Posterior vena cava (tissue), 2 donors: ENCODE results near the gene ATXN10. TPM values are rescaled to one million over a fixed set of nuclear protein-coding genes. Genes with fewer than 3 reads are reported as not detected.
"Not testable (repeated sequence)": the region's sequence is repeated elsewhere in the genome, so short reads cannot be mapped to it uniquely, and the experiment has no call there.

Experiments
- DNase-seq: peaks from one replicate; pipeline ENCODE4 v3.0.0-alpha.2; 2020; ENCODE audit warnings: low spot score
- intact Hi-C, 2 donors: fragments of 100-400 bp; cut with DNase I; formaldehyde crosslinking; loops; one replicate each; pipeline versions ENCODE4 v1.14.1 to v1.14.2; 2022 to 2023
- total RNA-seq, 2 donors: library from RNA; stranded (reverse); fragmentation: NEBNext Ultra II Directional; extraction: Animal tissue kit (Norgen Biotek cat#: 25700); gene quantifications; one replicate each; pipeline ENCODE4 v1.2.1, GENCODE V29; 2021
- donor health status: DM: yes; HTN: yes; CAD: no.
- donor health status: DM: yes; HTN: yes; CAD: no.

Gene ATXN10
- total RNA-seq, 2 donors from 2014 or later = 108 to 117 TPM

- intact Hi-C loops = no loop called here
- no peak for DNase-seq
Measured at GRCh38 chr22:45672564-45673481, 1.2 kb downstream of the ATXN10 start.

GRCh38 chr22:45673482-45674175, 2.0 kb downstream of the ATXN10 start:
- intact Hi-C loops = no loop called here

GRCh38 chr22:45676024-45676423, 4.4 kb downstream of the ATXN10 start:
- intact Hi-C loops = no loop called here
- DNase-seq = no peak

More at GRCh38 chr22:45673482-45674175, 2.0 kb downstream of the ATXN10 start:
- no peak for DNase-seq

- intact Hi-C loops = no loop called here
Measured at GRCh38 chr22:45677063-45677462, 5.4 kb downstream of the ATXN10 start.

GRCh38 chr22:45678961-45679912, 7.6 kb downstream of the ATXN10 start:
- intact Hi-C loops = no loop called here
- DNase-seq = no peak

More at GRCh38 chr22:45677063-45677462, 5.4 kb downstream of the ATXN10 start:
- DNase-seq = no peak

GRCh38 chr22:45680932-45681700, 9.5 kb downstream of the ATXN10 start:
- intact Hi-C loops = no loop called here

GRCh38 chr22:45682064-45682463, 10.4 kb downstream of the ATXN10 start:
- intact Hi-C loops = no loop called here
- DNase-seq = no peak

More at GRCh38 chr22:45680932-45681700, 9.5 kb downstream of the ATXN10 start:
- DNase-seq = no peak

GRCh38 chr22:45682773-45683172, 11.1 kb downstream of the ATXN10 start:
- intact Hi-C loops, DNase-seq: not testable (repeated sequence)

GRCh38 chr22:45683248-45683647, 11.6 kb downstream of the ATXN10 start:
- intact Hi-C loops = no loop called here
- no peak for DNase-seq

GRCh38 chr22:45683680-45684079, 12.0 kb downstream of the ATXN10 start:
- intact Hi-C loops = no loop called here
- no peak for DNase-seq

GRCh38 chr22:45684169-45684568, 12.5 kb downstream of the ATXN10 start:
- intact Hi-C loops = no loop called here
- no peak for DNase-seq

- no peak for DNase-seq
- intact Hi-C loops = no loop called here
Measured at GRCh38 chr22:45684752-45685574, 13.3 kb downstream of the ATXN10 start.

- DNase-seq = no peak
- intact Hi-C loops = no loop called here
Measured at GRCh38 chr22:45686004-45686403, 14.4 kb downstream of the ATXN10 start.

GRCh38 chr22:45686836-45687235, 15.2 kb downstream of the ATXN10 start:
- intact Hi-C loops = no loop called here
- DNase-seq = no peak

- intact Hi-C loops = no loop called here
- DNase-seq = no peak
Measured at GRCh38 chr22:45688600-45689080, 17.0 kb downstream of the ATXN10 start.

- intact Hi-C loops = no loop called here
Measured at GRCh38 chr22:45689211-45689610, 17.6 kb downstream of the ATXN10 start.

GRCh38 chr22:45690008-45690407, 18.4 kb downstream of the ATXN10 start:
- no peak for DNase-seq
- intact Hi-C loops = no loop called here

More at GRCh38 chr22:45689211-45689610, 17.6 kb downstream of the ATXN10 start:
- DNase-seq = no peak

- intact Hi-C loops = no loop called here
- no peak for DNase-seq
Measured at GRCh38 chr22:45692549-45692948, 20.9 kb downstream of the ATXN10 start.
